ENCODE data around the gene APOD. TPM values are rescaled to one million over a fixed set of nuclear protein-coding genes. Genes with fewer than 3 reads are reported as not detected.
A peak's percentile ranks its signal among the peaks of the same experiment; 100 is the strongest.

APOD gene
- total RNA-seq, 3 donors from 2014 or later: not detected

DNA sequence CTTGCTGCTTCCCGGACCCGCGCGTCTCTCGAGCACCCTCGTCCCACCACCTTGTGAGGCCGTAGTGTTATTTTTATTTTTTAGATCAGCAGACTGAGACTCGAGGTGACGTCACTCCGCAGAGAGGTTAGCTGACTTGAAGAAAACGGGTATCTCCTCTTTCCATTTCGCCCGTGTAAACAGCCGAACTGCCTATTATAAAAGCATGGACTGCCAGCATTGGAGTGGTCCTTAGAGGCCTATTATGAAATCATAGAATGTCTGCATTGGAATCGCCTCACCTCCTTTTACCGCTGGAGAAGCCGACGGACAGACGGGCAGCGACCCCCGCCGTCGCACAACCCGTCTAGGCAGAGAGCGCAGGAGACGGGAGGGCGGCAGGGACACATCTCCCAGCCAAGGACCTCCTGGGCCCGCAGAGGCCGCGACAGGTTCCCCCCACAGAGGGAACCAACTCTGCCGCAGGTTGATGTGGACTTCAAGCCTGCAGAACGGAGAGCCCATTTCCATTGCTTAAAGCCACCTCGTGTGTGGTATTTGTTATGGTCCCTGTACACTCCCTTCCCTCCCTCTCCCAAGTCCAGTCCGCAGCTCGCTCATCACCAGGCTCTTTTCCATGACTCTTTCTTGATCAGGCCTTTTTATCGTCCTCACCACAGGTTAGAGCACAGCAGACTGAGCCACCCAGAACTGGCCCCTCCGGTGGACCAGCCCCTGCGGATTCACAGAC is 40.1 kb downstream of the APOD start:
- H3K9me3 Mint-ChIP-seq: no peaks in the 10 kb centered on the region
- peaks cover 5% of the 10 kb centered on the region for H3K36me3 Mint-ChIP-seq (ENCODE audit: insufficient read depth)
- H3K27me3 Mint-ChIP-seq (ENCODE audit: low read depth): no peaks in the 10 kb centered on the region
- ATAC-seq (peak; percentile 3 to 4), DNase-seq (no peak)
- H3K4me1 Mint-ChIP-seq (ENCODE audit: low read depth): peaks cover 72% of the 10 kb centered on the region
- H3K4me3 Mint-ChIP-seq: peak overlapping the region; percentile 85

DNA sequence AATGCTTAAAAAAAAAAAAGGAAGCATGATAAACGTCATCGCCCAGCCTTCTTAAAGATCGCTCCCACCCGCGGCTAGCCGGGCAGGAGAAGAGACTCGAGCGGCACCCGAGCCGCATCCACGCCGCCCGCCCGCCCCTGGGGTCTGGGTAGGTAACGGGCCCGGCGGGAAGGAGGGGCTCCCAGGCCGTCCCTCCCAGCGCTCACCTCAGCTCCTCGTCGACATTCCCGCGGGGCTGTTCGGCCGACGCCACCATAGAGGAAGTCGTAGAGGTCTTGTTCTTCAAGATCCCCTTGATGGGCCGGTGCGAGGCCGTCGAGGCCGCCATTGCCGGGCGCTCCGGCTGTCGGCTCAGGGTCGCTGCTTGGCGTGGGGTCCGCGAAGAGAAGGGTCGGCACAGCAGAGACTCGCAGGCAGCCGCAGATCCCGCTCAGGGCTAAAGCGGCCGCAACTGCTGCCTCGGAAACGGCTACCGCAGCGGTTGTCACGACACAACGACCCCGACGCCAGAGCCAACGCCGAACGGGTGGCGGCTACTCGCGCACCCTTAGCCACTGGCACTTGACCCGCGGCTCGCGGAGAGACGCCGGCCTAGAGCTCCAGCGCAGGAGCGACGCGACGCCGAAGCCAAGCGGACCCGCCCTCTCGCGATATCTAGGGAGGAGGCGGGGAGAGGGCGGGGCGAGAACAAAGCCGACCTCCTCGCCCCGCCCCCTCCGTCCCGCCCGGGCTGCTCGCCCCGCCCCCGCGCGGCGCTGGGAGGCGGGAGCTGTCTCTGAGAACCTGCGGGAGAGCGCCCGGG is 40.8 kb downstream of the APOD start, which contains the start of gene PPP1R2:
Gene PPP1R2, minus strand, starts transcription at position 628 of the 802 bp plus-strand sequence. Its CDS starts 300 bp downstream, at position 328.
- H3K9me3 Mint-ChIP-seq: no peaks in the 10 kb centered on the region
- DNase-seq: peak; percentile 91
- H3K27me3 Mint-ChIP-seq (ENCODE audit: low read depth): no peaks in the 10 kb centered on the region
- peaks cover 72% of the 10 kb centered on the region for H3K4me1 Mint-ChIP-seq (ENCODE audit: low read depth)
- peaks cover 5% of the 10 kb centered on the region for H3K36me3 Mint-ChIP-seq (ENCODE audit: insufficient read depth)
- peak; percentile 84 to 85 for ATAC-seq
- peak within 1 kb of the TSS; percentile 85 for H3K4me3 Mint-ChIP-seq

DNA sequence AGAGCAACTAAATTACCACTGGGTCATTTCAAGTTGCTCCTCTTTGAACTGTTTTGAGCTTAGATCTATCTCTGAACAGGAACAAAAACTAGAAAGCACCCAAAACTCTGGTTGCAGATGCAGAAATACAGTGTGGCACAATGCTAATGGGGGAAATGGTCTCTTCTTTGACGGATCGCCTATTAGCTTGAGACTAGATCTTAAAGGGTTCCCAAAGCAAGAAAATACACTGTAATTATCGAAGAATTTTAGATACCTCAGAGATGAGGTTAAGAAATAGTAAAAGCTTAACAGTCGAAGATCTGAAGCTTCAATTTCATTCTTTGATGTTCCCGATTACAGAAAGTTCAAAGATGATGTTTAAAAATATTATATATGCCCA is 41.4 kb downstream of the APOD start:
- Mint-ChIP-seq H3K36me3 (ENCODE audit: insufficient read depth) (peaks cover 5% of the 10 kb centered on the region), H3K9me3 (no peaks in the 10 kb centered on the region), H3K4me1 (ENCODE audit: low read depth) (peaks cover 73% of the 10 kb centered on the region), H3K4me3 (peak overlapping the region; percentile 85), H3K27me3 (ENCODE audit: low read depth) (no peaks in the 10 kb centered on the region)
- no peak for DNase-seq
- no peak for ATAC-seq

DNA sequence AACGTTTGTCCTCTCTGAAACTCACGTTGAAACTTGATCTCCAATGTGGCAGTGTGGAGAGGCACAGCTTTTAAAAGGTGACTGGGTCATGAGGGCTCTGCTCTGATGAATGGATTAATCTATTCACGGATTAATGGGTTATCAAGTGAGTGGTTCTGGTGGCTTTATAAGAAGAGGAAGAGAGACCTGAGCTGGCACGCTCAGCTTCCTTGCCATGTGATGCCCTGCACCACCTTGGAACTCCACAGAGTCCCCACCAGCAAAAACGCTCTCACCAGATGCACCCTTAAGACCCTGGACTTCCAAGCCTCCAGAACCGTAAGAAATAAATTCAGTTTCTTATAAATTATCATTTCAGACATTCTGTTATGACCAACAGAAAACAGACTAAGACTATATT is 43.2 kb downstream of the APOD start:
- ATAC-seq (no peak), DNase-seq (no peak)

GRCh38 chr3:195540027-195540426 is 43.7 kb downstream of the APOD start:
- no peaks in the 10 kb centered on the region for H3K9me3 Mint-ChIP-seq
- ATAC-seq (no peak), DNase-seq (no peak)
- no peaks in the 10 kb centered on the region for H3K27me3 Mint-ChIP-seq (ENCODE audit: low read depth)
- peak overlapping the region; percentile 85 for H3K4me3 Mint-ChIP-seq
- peaks cover 68% of the 10 kb centered on the region for H3K4me1 Mint-ChIP-seq (ENCODE audit: low read depth)
- H3K36me3 Mint-ChIP-seq (ENCODE audit: insufficient read depth): peaks cover 11% of the 10 kb centered on the region

More for the DNA sequence above, 43.2 kb downstream of the APOD start:
- no peaks in the 10 kb centered on the region for H3K27me3 Mint-ChIP-seq (ENCODE audit: low read depth)
- H3K4me3 Mint-ChIP-seq: peak overlapping the region; percentile 85
- H3K36me3 Mint-ChIP-seq (ENCODE audit: insufficient read depth): peaks cover 7% of the 10 kb centered on the region
- H3K4me1 Mint-ChIP-seq (ENCODE audit: low read depth): peaks cover 68% of the 10 kb centered on the region
- no peaks in the 10 kb centered on the region for H3K9me3 Mint-ChIP-seq

GRCh38 chr3:195539479-195539878 is 44.3 kb downstream of the APOD start:
- Mint-ChIP-seq H3K36me3 (ENCODE audit: insufficient read depth) (peaks cover 16% of the 10 kb centered on the region), H3K4me1 (ENCODE audit: low read depth) (peaks cover 68% of the 10 kb centered on the region), H3K9me3 (no peaks in the 10 kb centered on the region), H3K4me3 (peak overlapping the region; percentile 85), H3K27me3 (ENCODE audit: low read depth) (no peaks in the 10 kb centered on the region)
- ATAC-seq (no peak), DNase-seq (no peak)

GRCh38 chr3:195537995-195538394 is 45.7 kb downstream of the APOD start:
- Mint-ChIP-seq H3K27me3 (ENCODE audit: low read depth) (no peaks in the 10 kb centered on the region), H3K36me3 (ENCODE audit: insufficient read depth) (peaks cover 22% of the 10 kb centered on the region), H3K4me3 (peak overlapping the region; percentile 59), H3K4me1 (ENCODE audit: low read depth) (peaks cover 73% of the 10 kb centered on the region), H3K9me3 (no peaks in the 10 kb centered on the region)
- ATAC-seq (peak; percentile 64 to 69), DNase-seq (peak; percentile 36)

GRCh38 chr3:195535293-195535692 is 48.4 kb downstream of the APOD start:
- peak overlapping the region; percentile 9 for H3K4me3 Mint-ChIP-seq
- H3K27me3 Mint-ChIP-seq (ENCODE audit: low read depth): no peaks in the 10 kb centered on the region
- ATAC-seq (no peak), DNase-seq (no peak)
- peaks cover 27% of the 10 kb centered on the region for H3K36me3 Mint-ChIP-seq (ENCODE audit: insufficient read depth)
- no peaks in the 10 kb centered on the region for H3K9me3 Mint-ChIP-seq
- peaks cover 87% of the 10 kb centered on the region for H3K4me1 Mint-ChIP-seq (ENCODE audit: low read depth)

DNA sequence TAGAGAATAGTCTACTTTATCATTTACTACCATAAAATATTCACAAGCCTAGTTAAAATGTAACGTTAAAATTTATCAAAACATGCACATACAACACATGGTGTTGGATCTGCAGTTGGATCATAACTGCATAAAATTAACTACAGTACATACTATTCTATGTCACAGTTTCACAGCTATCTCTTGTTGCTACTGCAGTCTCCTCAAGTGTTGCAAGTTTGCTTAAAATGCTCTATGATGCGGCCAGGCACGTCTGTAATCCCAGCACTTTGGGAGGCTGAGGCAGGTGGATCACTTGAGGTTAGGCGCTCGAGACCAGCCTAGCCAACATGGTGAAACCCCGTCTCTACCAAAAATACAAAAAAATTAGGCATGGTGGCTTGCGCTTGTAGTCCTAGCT is 50.9 kb downstream of the APOD start:
- Mint-ChIP-seq H3K27me3 (ENCODE audit: low read depth) (no peaks in the 10 kb centered on the region), H3K36me3 (ENCODE audit: insufficient read depth) (peaks cover 29% of the 10 kb centered on the region), H3K4me3 (no peak overlapping the region), H3K9me3 (no peaks in the 10 kb centered on the region), H3K4me1 (ENCODE audit: low read depth) (peaks cover 82% of the 10 kb centered on the region)
- ATAC-seq: no peak
- no peak for DNase-seq

- peaks cover 81% of the 10 kb centered on the region for H3K4me1 Mint-ChIP-seq (ENCODE audit: low read depth)
- H3K9me3 Mint-ChIP-seq: no peaks in the 10 kb centered on the region
- H3K27me3 Mint-ChIP-seq (ENCODE audit: low read depth): no peaks in the 10 kb centered on the region
- peaks cover 29% of the 10 kb centered on the region for H3K36me3 Mint-ChIP-seq (ENCODE audit: insufficient read depth)
- DNase-seq (no peak), ATAC-seq (no peak)
- H3K4me3 Mint-ChIP-seq: no peak overlapping the region
Observed at GRCh38 chr3:195532345-195532744, 51.4 kb downstream of the APOD start.

GRCh38 chr3:195531683-195532082 is 52.1 kb downstream of the APOD start:
- Mint-ChIP-seq H3K36me3 (ENCODE audit: insufficient read depth) (peaks cover 29% of the 10 kb centered on the region), H3K4me3 (no peak overlapping the region)
- peak in 1 of 2 donors; percentile 31 for ATAC-seq

GRCh38 chr3:195526492-195526891 is 57.2 kb downstream of the APOD start:
- H3K36me3 Mint-ChIP-seq (ENCODE audit: insufficient read depth): peaks cover 24% of the 10 kb centered on the region
- ATAC-seq: no peak
- peaks cover 68% of the 10 kb centered on the region for H3K4me1 Mint-ChIP-seq (ENCODE audit: low read depth)
- no peaks in the 10 kb centered on the region for H3K27me3 Mint-ChIP-seq (ENCODE audit: low read depth)
- H3K4me3 Mint-ChIP-seq: no peak overlapping the region
- no peak for DNase-seq
- H3K9me3 Mint-ChIP-seq: no peaks in the 10 kb centered on the region

More at GRCh38 chr3:195531683-195532082, 52.1 kb downstream of the APOD start:
- Mint-ChIP-seq H3K4me1 (ENCODE audit: low read depth) (peaks cover 79% of the 10 kb centered on the region), H3K9me3 (no peaks in the 10 kb centered on the region), H3K27me3 (ENCODE audit: low read depth) (no peaks in the 10 kb centered on the region)
- DNase-seq: no peak

DNA sequence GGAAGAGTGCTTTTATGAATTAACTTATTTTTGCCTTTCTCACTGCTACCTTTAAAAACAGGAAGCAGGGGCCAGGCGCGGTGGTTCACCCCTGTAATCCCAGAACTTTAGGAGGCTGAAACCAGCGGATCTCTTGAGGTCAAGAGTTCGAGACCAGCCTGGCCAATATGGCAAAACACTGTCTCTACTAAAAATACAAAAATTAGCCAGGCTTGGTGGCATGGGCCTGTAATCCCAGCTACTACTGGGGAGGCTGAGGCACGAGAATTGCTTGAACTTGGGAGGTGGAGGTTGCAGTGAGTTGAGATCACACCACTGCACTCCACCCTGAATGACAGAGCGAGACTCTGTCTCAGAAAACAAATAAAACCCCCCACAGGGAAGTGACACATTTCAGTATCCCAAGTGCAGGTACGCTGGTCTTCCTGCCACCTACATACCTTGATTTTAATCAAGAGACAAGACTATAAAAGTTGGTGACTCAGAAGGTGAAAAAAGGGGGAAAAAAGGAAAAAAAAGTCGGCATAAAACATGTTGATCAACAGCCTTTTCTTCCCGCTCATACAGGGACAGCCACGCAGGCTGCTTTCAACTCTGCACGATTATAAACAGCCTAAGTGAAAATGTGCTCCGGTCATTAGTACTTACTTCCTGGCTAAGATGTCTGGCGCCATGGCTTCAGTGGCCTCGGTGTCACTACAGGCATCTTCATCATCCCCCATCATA is 59.4 kb downstream of the APOD start:
- no peaks in the 10 kb centered on the region for H3K27me3 Mint-ChIP-seq (ENCODE audit: low read depth)
- peaks cover 19% of the 10 kb centered on the region for H3K36me3 Mint-ChIP-seq (ENCODE audit: insufficient read depth)
- peak; percentile 89 to 92 for ATAC-seq
- peaks cover 50% of the 10 kb centered on the region for H3K4me1 Mint-ChIP-seq (ENCODE audit: low read depth)
- peak overlapping the region; percentile 66 for H3K4me3 Mint-ChIP-seq
- no peaks in the 10 kb centered on the region for H3K9me3 Mint-ChIP-seq
- no peak for DNase-seq
